ENCODE data around the gene KIAA2012.
"Not testable (repeated sequence)": the region's sequence is repeated elsewhere in the genome, so short reads cannot be mapped to it uniquely, and the experiment has no call there.

The KIAA2012 gene

DNA sequence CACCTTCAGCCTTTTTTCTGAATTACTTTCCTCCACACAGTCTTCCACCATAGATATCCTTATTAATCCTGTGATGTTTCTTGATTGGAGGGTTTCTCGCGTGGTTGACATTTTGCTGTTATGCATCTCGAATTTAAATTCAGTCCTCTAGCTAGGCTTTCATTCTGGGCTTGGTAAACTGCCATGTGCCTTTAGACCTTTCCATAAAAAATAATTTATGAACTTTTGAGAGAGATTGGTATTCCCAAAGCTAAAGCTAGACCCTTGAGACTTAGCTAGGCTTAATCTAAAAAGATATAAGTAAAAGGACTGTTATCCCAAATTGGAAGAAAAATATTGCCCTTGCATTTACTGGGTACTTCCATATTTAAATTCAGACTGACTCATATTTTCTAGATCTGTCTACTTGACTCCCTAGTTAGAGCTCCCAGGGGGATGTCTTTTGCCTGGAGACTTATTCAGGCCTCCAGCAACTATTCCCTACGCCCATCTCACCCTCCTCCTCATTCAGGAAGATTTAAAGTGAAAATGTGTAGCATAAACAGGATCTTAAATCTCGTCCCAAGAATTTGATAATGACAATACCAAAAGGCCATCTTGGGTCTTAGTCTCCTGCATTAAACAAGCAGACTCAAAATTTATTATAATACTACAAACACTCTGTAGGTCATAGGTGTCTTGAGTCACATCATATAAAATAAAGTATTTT is 60.3 kb downstream of the KIAA2012 start:
- in situ Hi-C loops (cut with MboI; ENCODE audit: low pct_unique_long_range_greater_than_20kb, low sequenced_read_pairs, unreplicated experiment), result no loop called here
- DNase-seq (ENCODE audit: low spot score), result no peak
- TF ChIP-seq, protein P1, sequence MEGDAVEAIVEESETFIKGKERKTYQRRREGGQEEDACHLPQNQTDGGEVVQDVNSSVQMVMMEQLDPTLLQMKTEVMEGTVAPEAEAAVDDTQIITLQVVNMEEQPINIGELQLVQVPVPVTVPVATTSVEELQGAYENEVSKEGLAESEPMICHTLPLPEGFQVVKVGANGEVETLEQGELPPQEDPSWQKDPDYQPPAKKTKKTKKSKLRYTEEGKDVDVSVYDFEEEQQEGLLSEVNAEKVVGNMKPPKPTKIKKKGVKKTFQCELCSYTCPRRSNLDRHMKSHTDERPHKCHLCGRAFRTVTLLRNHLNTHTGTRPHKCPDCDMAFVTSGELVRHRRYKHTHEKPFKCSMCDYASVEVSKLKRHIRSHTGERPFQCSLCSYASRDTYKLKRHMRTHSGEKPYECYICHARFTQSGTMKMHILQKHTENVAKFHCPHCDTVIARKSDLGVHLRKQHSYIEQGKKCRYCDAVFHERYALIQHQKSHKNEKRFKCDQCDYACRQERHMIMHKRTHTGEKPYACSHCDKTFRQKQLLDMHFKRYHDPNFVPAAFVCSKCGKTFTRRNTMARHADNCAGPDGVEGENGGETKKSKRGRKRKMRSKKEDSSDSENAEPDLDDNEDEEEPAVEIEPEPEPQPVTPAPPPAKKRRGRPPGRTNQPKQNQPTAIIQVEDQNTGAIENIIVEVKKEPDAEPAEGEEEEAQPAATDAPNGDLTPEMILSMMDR (IDR thresholded peaks at IDR 0.05; ENCODE audit: extremely low read depth, insufficient read depth, missing control alignments), result no peak

DNA sequence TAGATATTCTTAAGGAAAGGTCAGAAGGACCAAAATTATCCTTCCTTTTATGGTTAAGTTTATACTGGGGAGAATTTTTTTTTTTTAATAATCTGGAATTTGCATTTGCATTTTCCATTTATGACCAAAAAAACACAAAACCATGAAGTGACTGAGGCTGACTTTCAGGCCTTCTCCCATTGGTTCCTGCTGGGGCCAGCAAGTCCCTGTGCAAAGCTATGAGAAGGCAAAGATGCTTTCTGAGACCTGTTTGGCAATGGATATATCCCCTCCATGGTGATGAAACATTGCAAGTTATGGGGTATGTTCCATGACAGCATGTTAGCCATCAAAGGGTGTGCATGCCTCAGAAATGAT is 60.8 kb downstream of the KIAA2012 start:
- DNase-seq (ENCODE audit: low spot score), result no peak
- in situ Hi-C loops (cut with MboI; ENCODE audit: low pct_unique_long_range_greater_than_20kb, low sequenced_read_pairs, unreplicated experiment), result no loop called here
- TF ChIP-seq, protein P1 (IDR thresholded peaks at IDR 0.05; ENCODE audit: extremely low read depth, insufficient read depth, missing control alignments), result no peak

DNA sequence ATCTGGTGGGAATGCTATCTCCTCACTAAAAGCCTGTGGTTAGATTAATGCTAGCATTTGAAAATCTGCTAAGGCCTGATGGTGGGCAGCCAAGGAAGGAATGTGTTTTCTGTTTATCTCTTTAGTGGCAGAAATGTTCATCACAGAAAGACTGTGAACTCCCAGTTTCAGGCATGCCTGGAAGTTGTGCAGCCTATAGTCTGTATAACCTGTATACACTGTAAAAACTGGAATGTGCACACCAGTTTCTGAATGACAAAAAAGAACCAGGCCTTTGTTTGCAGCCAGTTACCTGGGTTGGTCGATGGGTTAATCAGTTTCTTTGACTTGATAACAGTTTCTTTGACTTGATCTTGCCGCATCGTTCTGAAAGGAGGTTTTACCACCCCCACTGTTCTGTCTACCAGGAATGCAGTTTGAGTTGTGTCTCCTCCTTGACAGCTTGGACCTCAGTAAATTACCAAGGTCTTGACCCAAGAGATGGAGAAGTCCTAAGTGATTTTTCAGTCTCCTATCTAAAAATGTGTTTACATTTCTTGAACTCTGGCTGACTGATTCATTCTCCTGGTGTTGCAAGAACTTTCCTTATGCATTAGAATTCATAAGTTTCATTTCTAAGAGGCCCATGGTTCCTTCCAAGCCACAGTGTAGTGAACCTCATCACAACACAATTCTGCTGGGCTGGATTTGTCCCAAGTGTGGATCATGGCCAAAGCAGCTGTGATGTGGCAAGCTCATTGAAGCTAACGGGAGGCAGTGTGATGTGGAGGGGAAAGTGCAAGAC is 62.2 kb downstream of the KIAA2012 start:
- in situ Hi-C loops (cut with MboI; ENCODE audit: low pct_unique_long_range_greater_than_20kb, low sequenced_read_pairs, unreplicated experiment), result no loop called here
- no peak for DNase-seq (ENCODE audit: low spot score)
- TF ChIP-seq, protein P1 (IDR thresholded peaks at IDR 0.05; ENCODE audit: extremely low read depth, insufficient read depth, missing control alignments), result no peak

DNA sequence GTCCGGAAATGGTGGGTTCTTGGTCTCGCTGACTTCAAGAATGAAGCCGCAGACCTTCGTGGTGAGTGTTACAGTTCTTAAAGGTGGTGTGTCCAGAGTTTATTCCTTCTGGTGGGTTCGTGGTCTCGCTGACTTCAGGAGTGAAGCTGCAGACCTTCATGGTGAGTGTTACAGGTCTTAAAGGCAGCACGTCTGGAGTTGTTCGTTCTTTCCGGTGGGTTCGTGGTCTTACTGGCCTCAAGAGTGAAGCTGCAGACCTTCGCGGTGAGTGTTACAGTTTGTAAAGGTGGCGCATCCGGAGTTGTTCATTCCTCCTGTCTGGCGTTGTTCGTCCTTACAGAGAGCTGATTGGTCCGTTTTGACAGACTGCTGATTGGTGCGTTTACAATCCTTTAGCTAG is 63.0 kb downstream of the KIAA2012 start:
- in situ Hi-C loops (cut with MboI; ENCODE audit: low pct_unique_long_range_greater_than_20kb, low sequenced_read_pairs, unreplicated experiment); DNase-seq (ENCODE audit: low spot score): not testable (repeated sequence)

DNA sequence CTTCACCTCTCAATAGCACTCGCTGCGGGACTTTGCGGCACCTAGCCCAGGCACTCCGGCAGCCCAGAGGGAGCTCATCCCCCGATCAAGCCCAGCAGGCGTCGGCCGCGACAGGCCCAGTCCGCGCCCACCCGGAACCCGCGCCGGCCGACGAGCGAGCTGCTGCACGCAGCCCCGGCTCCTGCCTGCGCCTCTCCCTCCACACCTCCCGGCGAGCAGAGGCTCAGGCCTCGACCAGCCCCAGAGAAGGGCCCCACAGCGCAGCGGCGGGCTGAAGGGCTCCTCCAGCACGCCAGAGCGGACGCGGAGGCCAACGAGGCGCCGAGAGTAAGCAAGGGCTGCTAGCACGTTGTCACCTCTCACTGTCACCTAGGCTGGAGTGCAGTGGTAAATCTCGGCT is 63.5 kb downstream of the KIAA2012 start:
- TF ChIP-seq, protein P1 (IDR thresholded peaks at IDR 0.05; ENCODE audit: extremely low read depth, insufficient read depth, missing control alignments), result no peak
- no peak for DNase-seq (ENCODE audit: low spot score)
- in situ Hi-C loops (cut with MboI; ENCODE audit: low pct_unique_long_range_greater_than_20kb, low sequenced_read_pairs, unreplicated experiment), result no loop called here

DNA sequence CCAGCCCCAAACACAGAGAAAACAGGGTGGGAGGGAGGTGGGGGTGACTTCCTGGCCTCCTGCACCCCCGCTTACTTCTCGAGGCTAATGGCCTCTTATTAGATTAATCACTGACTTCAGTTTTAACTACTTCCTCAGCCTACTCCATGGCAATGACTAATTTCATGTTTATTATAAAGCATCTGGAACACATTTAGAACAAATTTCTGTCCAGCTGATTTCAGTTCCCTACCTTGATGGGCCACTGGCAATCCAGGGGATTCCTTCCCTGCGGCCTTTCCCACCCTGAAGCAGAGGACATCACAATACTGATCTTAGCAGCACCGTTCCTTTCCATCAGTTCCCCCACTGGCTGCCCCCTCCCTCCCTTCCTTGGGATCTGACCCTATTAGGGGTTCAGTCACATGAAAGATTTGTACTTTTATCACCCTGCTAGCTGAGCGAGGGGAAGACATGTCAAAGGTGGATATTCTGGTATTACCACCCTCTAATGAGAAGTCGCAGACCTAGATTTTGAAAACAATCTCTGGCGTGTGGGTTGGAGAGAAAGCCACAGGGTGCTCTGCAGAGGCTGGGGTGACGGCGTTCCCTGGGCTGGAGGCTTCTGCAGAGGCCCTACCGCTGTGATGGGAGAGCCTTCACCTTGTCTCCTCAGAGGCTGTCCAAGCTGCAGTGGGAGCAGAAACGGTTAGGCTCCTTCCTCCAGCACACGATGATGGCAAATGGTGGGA is 67.6 kb downstream of the KIAA2012 start:
- in situ Hi-C loops (cut with MboI; ENCODE audit: low pct_unique_long_range_greater_than_20kb, low sequenced_read_pairs, unreplicated experiment), result no loop called here
- DNase-seq (ENCODE audit: low spot score), result no peak
- TF ChIP-seq, protein P1 (IDR thresholded peaks at IDR 0.05; ENCODE audit: extremely low read depth, insufficient read depth, missing control alignments), result no peak
